Liver (tissue), 9 donors: ENCODE measurements around the gene DUS1L. TPM values are rescaled to one million over a fixed set of nuclear protein-coding genes. Genes with fewer than 3 reads are reported as not detected.

Experiments
- DNase-seq: peaks from one replicate; pipeline ENCODE4 v3.0.0-alpha.2; 2017; ENCODE audit warnings: low spot score
- H3K27ac ChIP-seq, 2 donors: one replicate each; pipeline ENCODE4 v1.7.0; 2013; ENCODE audit warnings: inconsistent platforms in 2 of 2, low read length in 2 of 2, control low read depth in 1 of 2, low read depth in 1 of 2, mild to moderate bottlenecking in 1 of 2
- H3K27me3 ChIP-seq, 4 donors: one replicate each; pipeline versions ENCODE4 v1.6.1 to v1.7.0; 2013; ENCODE audit warnings: low read length in 3 of 4, inconsistent platforms in 1 of 4, mild to moderate bottlenecking in 1 of 4, moderate library complexity in 1 of 4; ENCODE audit not compliant: control insufficient read depth in 4 of 4, insufficient read depth in 4 of 4
- H3K36me3 ChIP-seq, 4 donors: one replicate each; pipeline versions ENCODE4 v1.6.1 to v1.7.0; 2013; ENCODE audit warnings: low read length in 3 of 4, mild to moderate bottlenecking in 3 of 4, low read depth in 1 of 4, moderate library complexity in 1 of 4; ENCODE audit not compliant: control insufficient read depth in 4 of 4, insufficient read depth in 3 of 4
- H3K4me1 ChIP-seq, 4 donors: one replicate each; pipeline versions ENCODE4 v1.6.1 to v1.7.0; 2013; ENCODE audit warnings: low read length in 3 of 4, mild to moderate bottlenecking in 3 of 4, moderate library complexity in 1 of 4; ENCODE audit not compliant: control insufficient read depth in 4 of 4, insufficient read depth in 4 of 4
- H3K4me3 ChIP-seq, 3 donors: one replicate each; pipeline versions ENCODE4 v1.6.1 to v1.7.0; 2013; ENCODE audit warnings: low read length in 3 of 3, control low read depth in 1 of 3, low read depth in 1 of 3, mild to moderate bottlenecking in 1 of 3
- H3K9ac ChIP-seq, 2 donors: one replicate each; pipeline ENCODE4 v1.7.0; 2013; ENCODE audit warnings: low read length in 2 of 2, mild to moderate bottlenecking in 2 of 2, moderate library complexity in 2 of 2, control low read depth in 1 of 2, low read depth in 1 of 2
- H3K9me3 ChIP-seq, 4 donors: one replicate each; pipeline versions ENCODE4 v1.6.1 to v1.7.0; 2013; ENCODE audit warnings: low read length in 3 of 4; ENCODE audit not compliant: control insufficient read depth in 4 of 4
- EGR1 ChIP-seq, 2 donors: IDR thresholded peaks; 2 replicates each; pipeline ENCODE4 v1.6.1; 2016 to 2018; ENCODE audit warnings: antibody characterized with exemption in 2 of 2, low read depth in 2 of 2
- FOXA1 ChIP-seq: IDR thresholded peaks from 2 replicates; pipeline ENCODE4 v1.6.1; 2016; ENCODE audit warnings: antibody characterized with exemption
- FOXA2 ChIP-seq: IDR thresholded peaks from 2 replicates; pipeline ENCODE4 v1.6.1; 2016; ENCODE audit warnings: antibody characterized with exemption
- HNF4A ChIP-seq, 2 donors: conservative IDR thresholded peaks; 2 replicates each; pipeline ENCODE4 v1.6.1; 2016; ENCODE audit warnings: antibody characterized with exemption in 2 of 2, mild to moderate bottlenecking in 2 of 2
- JUND ChIP-seq, 2 donors: IDR thresholded peaks; 2 replicates each; pipeline ENCODE4 v1.6.1; 2016; ENCODE audit warnings: antibody characterized with exemption in 2 of 2
- MAX ChIP-seq: IDR thresholded peaks from 2 replicates; pipeline ENCODE4 v1.6.1; 2016; ENCODE audit warnings: antibody characterized with exemption
- NR2F2 ChIP-seq: IDR thresholded peaks from 2 replicates; pipeline ENCODE4 v1.6.1; 2016; ENCODE audit warnings: antibody characterized with exemption
- REST ChIP-seq: IDR thresholded peaks from 2 replicates; pipeline ENCODE4 v1.6.1; 2016; ENCODE audit warnings: antibody characterized with exemption, mild to moderate bottlenecking
- RXRA ChIP-seq, 2 donors: IDR thresholded peaks; 2 replicates each; pipeline ENCODE4 v1.6.1; 2017 to 2018; ENCODE audit warnings: antibody characterized with exemption in 2 of 2, mild to moderate bottlenecking in 1 of 2
- TAF1 ChIP-seq: conservative IDR thresholded peaks from 2 replicates; pipeline ENCODE4 v1.6.1; 2016; ENCODE audit warnings: antibody characterized with exemption, mild to moderate bottlenecking
- YY1 ChIP-seq: IDR thresholded peaks from 2 replicates; pipeline ENCODE4 v1.6.1; 2016; ENCODE audit warnings: antibody characterized with exemption, mild to moderate bottlenecking
- ZBTB33 ChIP-seq: IDR thresholded peaks from 2 replicates; pipeline ENCODE4 v1.6.1; 2016; ENCODE audit warnings: antibody characterized with exemption
- WGBS: extraction: QIAGEN DNeasy Blood & Tissue Kit; methylation state at CpG from one replicate; pipeline ENCODE4 v1.1.7; 2013; 5-methylcytosine and 5-hydroxymethylcytosine counted together
- polyA plus RNA-seq, 2 donors: library from polyadenylated mRNA; stranded (reverse) in 1 of 2; unstranded in 1 of 2; fragments of 200-250 nt in 1 of 2; fragments of >200 nt in 1 of 2; fragmentation: Nextera tagmentation in 1 of 2; extraction: Ambion mirVana in 1 of 2; gene quantifications; one replicate each; pipeline versions ENCODE4 v1.2.1 to v1.2.3, GENCODE V29; 2013 to 2015
- total RNA-seq, 2 donors: library from RNA; depleted of rRNA; stranded (reverse); fragments of >200 nt; gene quantifications; one replicate each; pipeline ENCODE4 v1.2.3, GENCODE V29; 2014
- donor health status: healthy.
- donor health status: healthy.
- donor health status: healthy.
- donor health status: healthy.
- donor health status: healthy.

Gene DUS1L
- total and polyA plus RNA-seq, 4 donors = 40.6 to 74.7 (median 53.3) TPM

- Histone ChIP-seq H3K4me1 (peaks cover 4 to 28% (median 18%) of the 10 kb centered on the region in 4 donors), H3K36me3 (peaks cover 0 to 2% (median 0%) of the 10 kb centered on the region in 4 donors), H3K9ac (no peak overlapping the region), H3K9me3 (no peaks in the 10 kb centered on the region), H3K27me3 (no peaks in the 10 kb centered on the region), H3K4me3 (no peak overlapping the region), H3K27ac (no peak overlapping the region)
- TF ChIP-seq FOXA1 = no peak
- TF ChIP-seq TAF1 = no peak
- TF ChIP-seq YY1 = no peak
- TF ChIP-seq FOXA2 = no peak
- TF ChIP-seq JUND (IDR thresholded peaks at IDR 0.05) = no peak
- TF ChIP-seq ZBTB33 = no peak
- no peak for TF ChIP-seq NR2F2
- no peak for TF ChIP-seq EGR1 (IDR thresholded peaks at IDR 0.05; ENCODE audit: low read depth in 2 of 2)
- no peak for TF ChIP-seq REST
- TF ChIP-seq HNF4A (conservative IDR thresholded peaks at IDR 0.05) = no peak
- no peak for TF ChIP-seq RXRA (IDR thresholded peaks at IDR 0.05)
- WGBS = 90% methylated on average over 24 of the region's 24 CpGs
- no peak for DNase-seq
These were observed 48.6 kb downstream of the DUS1L start for GRCh38 chr17:82016875-82017459.

GRCh38 chr17:82016061-82016874 is 49.3 kb downstream of the DUS1L start:
- Histone ChIP-seq H3K9me3 (no peaks in the 10 kb centered on the region), H3K4me3 (no peak overlapping the region), H3K9ac (no peak overlapping the region), H3K36me3 (peaks cover 0 to 5% (median 2%) of the 10 kb centered on the region in 4 donors), H3K4me1 (peaks cover under 1 to 21% (median 11%) of the 10 kb centered on the region in 4 donors), H3K27ac (no peak overlapping the region), H3K27me3 (no peaks in the 10 kb centered on the region)
- WGBS = 94% methylated on average over 28 of the region's 28 CpGs
- no peak for DNase-seq
- TF ChIP-seq REST = no peak
- no peak for TF ChIP-seq MAX
- TF ChIP-seq RXRA (IDR thresholded peaks at IDR 0.05) = no peak
- TF ChIP-seq TAF1 = no peak
- TF ChIP-seq JUND (IDR thresholded peaks at IDR 0.05) = no peak
- no peak for TF ChIP-seq FOXA2
